ENCODE results near the gene LYVE1.

- TF ChIP-seq EZH2 (IDR thresholded peaks at IDR 0.05; ENCODE audit: insufficient read depth, low read length) (no peak), CTCF (IDR thresholded peaks at IDR 0.05; ENCODE audit: insufficient read depth, low read depth, low read length) (no peak)
These were observed 40.3 kb downstream of the LYVE1 start for GRCh38 chr11:10528121-10528520.

Measured in astrocyte (in vitro differentiated cells and primary cell).